OCI-LY7 (cell line): ENCODE data around the gene ZNF549. TPM values are rescaled to one million over a fixed set of nuclear protein-coding genes. Genes with fewer than 3 reads are reported as not detected.
"Not testable (repeated sequence)": the region's sequence is repeated elsewhere in the genome, so short reads cannot be mapped to it uniquely, and the experiment has no call there.

Source experiments
- Bru-seq: library from RNA; stranded (reverse); fragments of 400-500 nt; gene quantifications from one replicate; lab custom pipeline; 2021; lab: Mats Ljungman, UMichigan
- BruChase-seq, 2 experiments: library from RNA; stranded (reverse); fragments of 400-500 nt; gene quantifications; one replicate each; lab custom pipeline; 2021; lab: Mats Ljungman, UMichigan
- BruUV-seq: library from RNA; stranded (reverse); fragments of 400-500 nt; replicated peaks from 2 replicates; lab custom pipeline; 2021; lab: Mats Ljungman, UMichigan
- CTCF ChIA-PET: fragments of 300-600 bp; sonication (Branson Sonifier 250); formaldehyde crosslinking; loops from one replicate; lab custom pipeline; 2022; ENCODE audit warnings: antibody characterized with exemption; ENCODE audit not compliant: unreplicated experiment; lab: Charles Lee
- POLR2A ChIA-PET: fragments of 300-600 bp; sonication (Branson Sonifier 250); formaldehyde crosslinking; loops from one replicate; lab custom pipeline; 2022; ENCODE audit warnings: antibody characterized with exemption; lab: Charles Lee
- DNase-seq: peaks from one replicate; pipeline ENCODE4 v3.0.0-alpha.2; 2015; ENCODE audit warnings: low spot score
- H2AFZ ChIP-seq: fragments of 200-600 bp; sonication (generic), shearing (Covaris generic); 2 replicates; pipeline ENCODE4 v1.6.1; 2014; ENCODE audit warnings: mild to moderate bottlenecking, antibody characterized with exemption, low read length, moderate library complexity
- H3K27ac ChIP-seq: fragments of 200-600 bp; sonication (generic); 2 replicates; pipeline ENCODE4 v1.5.1; 2014; ENCODE audit warnings: mixed run types, low read depth, mild to moderate bottlenecking, moderate library complexity, low read length, inconsistent platforms; ENCODE audit not compliant: poor library complexity, severe bottlenecking
- H3K36me3 ChIP-seq: fragments of 200-600 bp; sonication (generic); 2 replicates; pipeline ENCODE4 v1.6.1; 2014; ENCODE audit warnings: mild to moderate bottlenecking, antibody characterized with exemption, low read length, moderate library complexity, mixed read lengths; ENCODE audit not compliant: insufficient read depth
- H3K4me1 ChIP-seq: fragments of 200-600 bp; sonication (generic); 2 replicates; pipeline ENCODE4 v1.5.1; 2014; ENCODE audit warnings: mild to moderate bottlenecking, low read length; ENCODE audit not compliant: insufficient read depth, poor library complexity, severe bottlenecking
- H3K4me2 ChIP-seq: fragments of 200-600 bp; sonication (generic); 2 replicates; pipeline ENCODE4 v1.6.1; 2014; ENCODE audit warnings: mild to moderate bottlenecking, low read length
- H3K4me3 ChIP-seq: fragments of 200-600 bp; sonication (generic); 2 replicates; pipeline ENCODE4 v1.5.1; 2014; ENCODE audit warnings: mild to moderate bottlenecking, low read depth, low read length; ENCODE audit not compliant: poor library complexity, severe bottlenecking
- H3K79me2 ChIP-seq: fragments of 200-600 bp; sonication (generic); 2 replicates; pipeline ENCODE4 v1.6.1; 2016; ENCODE audit warnings: low read depth, mild to moderate bottlenecking, low read length, moderate library complexity, mixed read lengths; ENCODE audit not compliant: insufficient read depth
- H3K9me2 ChIP-seq: fragments of 200-600 bp; sonication (generic); 2 replicates; pipeline ENCODE4 v1.6.1; 2016; ENCODE audit warnings: mild to moderate bottlenecking, low read length, mixed read lengths; ENCODE audit not compliant: insufficient read depth
- H3K9me3 ChIP-seq: fragments of 200-600 bp; sonication (generic); 2 replicates; pipeline ENCODE4 v1.6.1; 2014; ENCODE audit warnings: mild to moderate bottlenecking, mixed run types, low read length, mixed read lengths
- H4K20me1 ChIP-seq: fragments of 200-600 bp; sonication (generic); 2 replicates; pipeline ENCODE4 v1.6.1; 2014; ENCODE audit warnings: mild to moderate bottlenecking, antibody characterized with exemption, low read length, moderate library complexity, mixed read lengths; ENCODE audit not compliant: insufficient read depth
- EZH2phosphoT487 ChIP-seq: fragments of 200-600 bp; sonication (generic); IDR thresholded peaks from 2 replicates; pipeline ENCODE4 v1.6.1; 2018; ENCODE audit warnings: low read depth, borderline replicate concordance, mild to moderate bottlenecking, mixed run types, antibody characterized with exemption, low read length, moderate library complexity, mixed read lengths
- intact Hi-C: fragments of 100-400 bp; cut with micrococcal nuclease; formaldehyde crosslinking; loops from one replicate; pipeline ENCODE4 v1.10.0; 2022; ENCODE audit not compliant: unreplicated experiment
- long read RNA-seq: library from polyadenylated mRNA; stranded (forward); transcript quantifications from one replicate; pipeline ENCODE4 v2.0.0, GENCODE V29; 2022
- total RNA-seq, 2 experiments: library from RNA; depleted of rRNA in 1 of 2; stranded (reverse); fragments of >200 nt in 1 of 2; shearing (Covaris generic) in 1 of 2; gene quantifications; 2 replicates each; pipeline ENCODE4 v1.2.3, GENCODE V29; 2014 to 2022
- TF ChIP-seq, protein P1 (sequence below): fragments of 200-600 bp; sonication (generic); conservative IDR thresholded peaks from 2 replicates; pipeline ENCODE4 v1.5.1; 2014; ENCODE audit warnings: mild to moderate bottlenecking, antibody characterized with exemption, low read length, moderate library complexity, mixed read lengths

The ZNF549 gene
- total RNA-seq (2014; rRNA removed; shearing (Covaris generic)) (6.1 and 7.5 TPM in 2 replicates), total RNA-seq (2022) (6.6 and 8.8 TPM in 2 replicates), Bru-seq, nascent RNA (percentile 60 among the genes with signal in this experiment), BruChase-seq, experiment 1, labeled RNA remaining after a 6-hour chase (percentile 67 among the genes with signal in this experiment), BruChase-seq, experiment 2, labeled RNA remaining after a 2-hour chase (percentile 72 among the genes with signal in this experiment)
- long read RNA-seq, full-length matches to known transcripts, result 9 of 10 reads
- long read RNA-seq, partial matches to known transcripts, result 1 of 10 reads
- long read RNA-seq, other reads (novel, unspliced or antisense), result 0 of 10 reads

GRCh38 chr19:57527136-57527881 is at the start of gene ZNF549:
Gene ZNF549 (plus strand): TSS chr19:57527356. CDS start chr19:57527574, 218 bp downstream.
- ChIA-PET POLR2A (no interaction called here), CTCF (no interaction called here)
- Histone ChIP-seq H2AFZ (peak within 1 kb of the TSS; percentile 97), H3K36me3 (peaks cover 15% of the 10 kb centered on the region), H3K79me2 (peaks cover 11% of the 10 kb centered on the region; the same call in 1 of the 2 replicates), H4K20me1 (no peaks in the 10 kb centered on the region), H3K4me3 (peak within 1 kb of the TSS; percentile 97), H3K27ac (peak within 1 kb of the TSS; percentile 30), H3K4me2 (peak within 1 kb of the TSS; percentile 98), H3K9me3 (no peaks in the 10 kb centered on the region; the same call in 1 of the 2 replicates), H3K4me1 (peaks cover 15% of the 10 kb centered on the region), H3K9me2 (no peaks in the 10 kb centered on the region)
- DNase-seq, result peak; percentile 94
- no TSS peak for BruUV-seq
- intact Hi-C loops, result no loop called here
- TF ChIP-seq EZH2phosphoT487, result no peak
- TF ChIP-seq, protein P1, sequence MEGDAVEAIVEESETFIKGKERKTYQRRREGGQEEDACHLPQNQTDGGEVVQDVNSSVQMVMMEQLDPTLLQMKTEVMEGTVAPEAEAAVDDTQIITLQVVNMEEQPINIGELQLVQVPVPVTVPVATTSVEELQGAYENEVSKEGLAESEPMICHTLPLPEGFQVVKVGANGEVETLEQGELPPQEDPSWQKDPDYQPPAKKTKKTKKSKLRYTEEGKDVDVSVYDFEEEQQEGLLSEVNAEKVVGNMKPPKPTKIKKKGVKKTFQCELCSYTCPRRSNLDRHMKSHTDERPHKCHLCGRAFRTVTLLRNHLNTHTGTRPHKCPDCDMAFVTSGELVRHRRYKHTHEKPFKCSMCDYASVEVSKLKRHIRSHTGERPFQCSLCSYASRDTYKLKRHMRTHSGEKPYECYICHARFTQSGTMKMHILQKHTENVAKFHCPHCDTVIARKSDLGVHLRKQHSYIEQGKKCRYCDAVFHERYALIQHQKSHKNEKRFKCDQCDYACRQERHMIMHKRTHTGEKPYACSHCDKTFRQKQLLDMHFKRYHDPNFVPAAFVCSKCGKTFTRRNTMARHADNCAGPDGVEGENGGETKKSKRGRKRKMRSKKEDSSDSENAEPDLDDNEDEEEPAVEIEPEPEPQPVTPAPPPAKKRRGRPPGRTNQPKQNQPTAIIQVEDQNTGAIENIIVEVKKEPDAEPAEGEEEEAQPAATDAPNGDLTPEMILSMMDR, result no peak

DNA sequence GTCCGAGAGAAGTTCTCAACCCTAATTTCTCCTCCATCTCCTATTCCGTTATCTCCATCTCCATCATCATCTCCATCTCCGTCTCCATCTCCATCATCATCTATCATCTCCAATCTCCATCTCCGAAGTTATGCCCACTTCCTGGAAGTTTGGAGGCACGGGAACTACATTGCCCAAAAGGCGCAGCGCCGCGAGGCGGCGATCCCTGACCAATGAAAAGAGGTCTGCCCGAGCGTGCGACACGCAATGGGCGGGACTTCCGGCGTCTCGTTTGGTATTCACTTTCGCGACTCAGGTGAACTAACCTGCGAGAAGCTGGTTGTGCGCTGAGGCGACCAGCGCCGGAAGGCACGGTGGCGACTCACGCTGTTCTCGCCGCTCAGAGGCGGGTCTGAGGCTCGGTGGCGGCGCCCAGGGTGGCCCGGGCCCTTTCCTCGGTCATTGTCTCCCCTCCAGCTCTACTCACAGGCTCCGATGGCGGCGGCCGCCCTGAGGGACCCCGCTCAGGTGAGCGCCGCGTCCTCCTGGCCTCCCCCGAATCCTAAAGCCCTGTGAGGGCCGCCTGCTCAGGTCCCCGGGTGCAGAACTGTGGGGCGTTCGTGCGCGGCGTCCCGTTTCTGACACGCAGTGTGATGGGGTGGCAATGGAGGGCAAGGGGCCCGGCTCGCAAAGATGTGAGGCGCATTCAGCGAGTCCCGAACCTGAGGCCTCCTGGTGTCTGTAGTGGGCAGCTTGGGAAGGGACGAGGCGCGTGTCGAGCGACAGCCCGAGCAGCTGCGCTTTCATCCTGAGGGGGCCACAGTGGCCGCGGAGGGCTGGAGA is 39.5 kb upstream of the ZNF549 start, which contains the start of gene ZNF419:
TSS of gene ZNF419 (plus strand) at position 274 of the 822 bp plus-strand sequence. CDS start at position 475, 201 bp downstream.
- H3K9me3 ChIP-seq, result peaks cover 11% of the 10 kb centered on the region; the same call in 1 of the 2 replicates
- H3K4me3 ChIP-seq, result peak within 1 kb of the TSS; percentile 97
- DNase-seq, result peak; percentile 95
- BruUV-seq, intact Hi-C loops, H4K20me1 ChIP-seq, H3K79me2 ChIP-seq, H3K27ac ChIP-seq, POLR2A ChIA-PET, H3K36me3 ChIP-seq, H3K9me2 ChIP-seq, H3K4me1 ChIP-seq: not testable (repeated sequence)
- H3K4me2 ChIP-seq, result peak within 1 kb of the TSS; percentile 80
- CTCF ChIA-PET, result interaction anchor here (0.6 kb wide), 1 partner anchor 124 kb away, joined by 4 read pairs; the partner anchor contains the start of genes TRAPPC2B and ZNF547
- peak within 1 kb of the TSS; percentile 99 for H2AFZ ChIP-seq

DNA sequence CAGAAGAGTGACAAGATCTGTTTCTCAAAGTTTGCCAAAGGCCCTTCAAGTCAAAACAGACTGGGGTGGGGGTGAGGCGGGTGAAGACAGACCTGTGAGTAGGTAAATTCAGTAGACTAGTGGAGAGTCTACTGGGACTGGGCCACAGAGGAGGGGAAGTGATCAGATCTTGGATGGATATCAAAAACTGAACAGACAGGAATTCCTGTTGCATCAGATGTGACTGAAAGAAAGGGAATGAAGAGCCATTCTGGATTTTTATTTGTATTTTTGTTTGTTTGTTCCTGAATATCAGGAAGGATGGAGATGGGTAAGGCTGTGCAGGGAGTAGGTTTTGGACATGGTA is 38.9 kb upstream of the ZNF549 start:
- H3K4me1 ChIP-seq, H2AFZ ChIP-seq, DNase-seq, H3K27ac ChIP-seq, H3K79me2 ChIP-seq, CTCF ChIA-PET, intact Hi-C loops, H4K20me1 ChIP-seq, BruUV-seq, H3K9me2 ChIP-seq, POLR2A ChIA-PET: not testable (repeated sequence)
- peaks cover 12% of the 10 kb centered on the region for H3K36me3 ChIP-seq
- peaks cover 11% of the 10 kb centered on the region; the same call in 1 of the 2 replicates for H3K9me3 ChIP-seq
- peak overlapping the region; percentile 21 for H3K4me2 ChIP-seq
- peak overlapping the region; percentile 97 for H3K4me3 ChIP-seq

DNA sequence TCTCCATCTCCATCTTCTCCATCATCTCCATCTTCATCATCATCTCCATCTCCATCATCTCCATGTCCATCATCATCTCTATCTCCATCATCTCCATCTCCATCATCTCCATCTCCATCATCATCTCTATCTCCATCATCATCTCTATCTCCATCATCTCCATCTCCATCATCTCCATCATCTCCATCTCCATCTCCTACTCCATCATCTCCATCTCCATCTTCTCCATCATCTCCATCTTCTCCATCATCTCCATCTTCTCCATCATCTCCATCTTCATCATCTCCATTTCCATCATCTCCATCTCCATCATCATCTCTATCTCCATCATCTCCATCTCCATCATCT is 27.9 kb upstream of the ZNF549 start:
- POLR2A ChIA-PET, H4K20me1 ChIP-seq, CTCF ChIA-PET, H3K27ac ChIP-seq, intact Hi-C loops, H3K9me2 ChIP-seq, DNase-seq, BruUV-seq, H3K79me2 ChIP-seq, H3K4me1 ChIP-seq: not testable (repeated sequence)
- peaks cover 18% of the 10 kb centered on the region; the same call in 1 of the 2 replicates for H3K9me3 ChIP-seq
- H2AFZ ChIP-seq, result peak overlapping the region; percentile 90; the same call in 1 of the 2 replicates
- peak overlapping the region; percentile 30 for H3K4me2 ChIP-seq
- H3K4me3 ChIP-seq, result peak overlapping the region; percentile 87
- H3K36me3 ChIP-seq, result peaks cover 20% of the 10 kb centered on the region
